Measurements from ENCODE around the gene LARP6. TPM values are rescaled to one million over a fixed set of nuclear protein-coding genes. Genes with fewer than 3 reads are reported as not detected.

Gene LARP6
- total and polyA plus RNA-seq, 12 donors = 4.9 to 36.5 (median 9.6) TPM

- H3K27me3 ChIP-seq = no peaks in the 10 kb centered on the region
- DNase-seq = peak; percentile 84 to 96 (median 92)
- WGBS, 4 donors = 0 to 1% (median 1%) methylated on average over 25 to 61 of the region's 61 CpGs
- H3K4me3 ChIP-seq = peak within 1 kb of the TSS; percentile 62 to 80 (median 77)
- intact Hi-C loops (cut with DNase I) = no loop called here
- H3K27ac ChIP-seq = peak within 1 kb of the TSS in 3 of 5 donors; percentile 68 to 81 (median 78)
- TF ChIP-seq CTCF (IDR thresholded peaks at IDR 0.05) (no peak), POLR2A (IDR thresholded peaks at IDR 0.05) (peak in 1 of 2 donors; percentile 41)
- no peaks in the 10 kb centered on the region for H3K36me3 ChIP-seq (replicated peaks in 1 of 2)
- H3K9me3 ChIP-seq (replicated peaks in 1 of 3) = no peaks in the 10 kb centered on the region
- peaks cover 4 to 6% of the 10 kb centered on the region in 2 donors for H3K4me1 ChIP-seq (replicated peaks in 1 of 2)
Observed at GRCh38 chr15:70892002-70892911, 38.3 kb upstream of the LARP6 start, which contains the start of the genes LRRC49 and THAP10. Gene LRRC49, plus strand, starts transcription at chr15:70892826. Its CDS starts 69 bp downstream, at chr15:70892895. Gene THAP10, minus strand, starts transcription at chr15:70892433. Its CDS starts 161 bp downstream, at chr15:70892272.

DNA sequence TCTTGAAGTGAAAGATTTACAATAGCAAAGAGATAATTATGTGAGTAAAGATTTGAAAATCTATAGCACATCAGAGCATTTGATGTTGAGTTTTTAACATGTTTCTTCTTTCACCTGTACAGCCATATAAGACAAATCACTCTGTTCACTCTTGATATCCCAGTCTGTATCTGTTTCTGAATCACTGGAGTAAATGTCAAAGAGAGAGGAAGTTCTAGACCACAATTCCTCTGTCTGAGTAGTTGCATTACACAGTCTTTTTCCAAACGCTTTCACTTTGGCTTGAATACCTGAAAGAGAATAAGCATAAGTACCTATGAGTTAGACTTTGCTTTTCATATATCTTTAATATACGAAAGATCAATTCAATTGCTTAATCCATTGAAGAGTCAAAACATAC lies 28.4 kb upstream of the LARP6 start:
- Histone ChIP-seq H3K4me3 (no peak overlapping the region), H3K4me1 (replicated peaks in 1 of 2) (no peaks in the 10 kb centered on the region), H3K36me3 (replicated peaks in 1 of 2) (no peaks in the 10 kb centered on the region), H3K9me3 (replicated peaks in 1 of 3) (no peaks in the 10 kb centered on the region), H3K27me3 (no peaks in the 10 kb centered on the region), H3K27ac (no peak overlapping the region)
- TF ChIP-seq POLR2A (IDR thresholded peaks at IDR 0.05) (no peak), CTCF (IDR thresholded peaks at IDR 0.05) (no peak)
- WGBS, 4 donors = 80 to 93% (median 83%) methylated on average over 2 of the region's 2 CpGs
- intact Hi-C loops (cut with DNase I) = no loop called here
- no peak for DNase-seq

DNA sequence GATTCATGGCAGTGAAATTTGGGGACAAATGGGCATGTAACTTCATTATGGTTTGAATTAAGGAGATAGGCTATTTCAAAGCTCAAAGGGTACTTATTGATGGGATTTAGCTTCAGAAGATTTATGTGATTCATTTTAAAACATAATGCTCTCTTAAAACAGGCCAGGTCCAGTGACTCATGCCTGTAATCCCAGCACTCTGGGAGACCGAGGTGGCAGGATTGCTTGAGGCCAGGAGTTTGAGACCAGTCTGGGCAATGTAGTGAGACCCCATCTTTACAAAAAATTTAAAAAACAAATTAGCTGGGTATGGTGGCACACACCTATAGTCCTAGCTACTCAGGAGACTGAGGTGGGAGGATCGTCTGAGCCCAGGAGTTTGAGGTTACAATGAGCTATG lies 26.8 kb upstream of the LARP6 start:
- intact Hi-C loops (cut with DNase I) = no loop called here
- no peak overlapping the region for H3K27ac ChIP-seq
- no peak for DNase-seq
- H3K27me3 ChIP-seq = no peaks in the 10 kb centered on the region
- 77 to 94% (median 91%) methylated on average over 2 of the region's 2 CpGs for WGBS, 4 donors
- H3K4me3 ChIP-seq = no peak overlapping the region
- no peak for TF ChIP-seq CTCF (IDR thresholded peaks at IDR 0.05)
- TF ChIP-seq POLR2A (IDR thresholded peaks at IDR 0.05) = no peak
- H3K4me1 ChIP-seq (replicated peaks in 1 of 2) = no peaks in the 10 kb centered on the region
- no peaks in the 10 kb centered on the region for H3K36me3 ChIP-seq (replicated peaks in 1 of 2)
- no peaks in the 10 kb centered on the region for H3K9me3 ChIP-seq (replicated peaks in 1 of 3)

DNA sequence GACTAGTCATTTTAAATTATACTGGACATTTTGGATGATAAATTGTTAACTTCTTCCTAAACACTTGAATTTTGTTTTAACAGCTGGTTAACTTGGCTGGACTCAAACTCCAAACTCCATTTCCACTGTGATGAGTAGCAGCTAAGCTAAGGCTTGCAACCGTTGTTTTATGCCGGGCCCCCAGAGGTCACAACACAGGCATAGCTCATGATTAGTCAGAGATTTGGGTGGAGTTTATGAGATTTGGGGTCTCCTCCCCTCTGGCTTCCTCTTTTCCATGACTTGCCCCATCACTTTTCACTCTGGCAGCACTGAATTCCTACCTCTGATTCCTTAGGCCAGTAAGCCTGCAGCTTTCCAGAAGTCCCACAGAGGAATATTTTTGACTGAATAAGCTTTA lies 25.4 kb upstream of the LARP6 start:
- H3K27ac ChIP-seq = no peak overlapping the region
- DNase-seq = no peak
- H3K4me3 ChIP-seq = no peak overlapping the region
- H3K27me3 ChIP-seq = no peaks in the 10 kb centered on the region
- WGBS, 4 donors = 76 to 81% (median 79%) methylated on average over 2 of the region's 2 CpGs
- intact Hi-C loops (cut with DNase I) = no loop called here
- TF ChIP-seq POLR2A (IDR thresholded peaks at IDR 0.05) (no peak), CTCF (IDR thresholded peaks at IDR 0.05) (no peak)
- no peaks in the 10 kb centered on the region for H3K36me3 ChIP-seq (replicated peaks in 1 of 2)
- H3K4me1 ChIP-seq (replicated peaks in 1 of 2) = no peaks in the 10 kb centered on the region
- H3K9me3 ChIP-seq (replicated peaks in 1 of 3) = no peaks in the 10 kb centered on the region

Measured in adrenal gland (tissue), 12 donors.